ENCODE data around the gene LDB2. TPM values are rescaled to one million over a fixed set of nuclear protein-coding genes. Genes with fewer than 3 reads are reported as not detected.
"Not testable (repeated sequence)": the region's sequence is repeated elsewhere in the genome, so short reads cannot be mapped to it uniquely, and the experiment has no call there.

Gene LDB2
- total RNA-seq, 1 donor = 18.8 TPM

GRCh38 chr4:16636304-16636703 is 262.1 kb downstream of the LDB2 start:
- Histone ChIP-seq H3K4me2 (ENCODE audit: insufficient read depth, low read length) (no peak overlapping the region), H3K9me3 (ENCODE audit: low read depth, low read length) (no peaks in the 10 kb centered on the region), H3K36me3 (ENCODE audit: insufficient read depth, low read length) (no peaks in the 10 kb centered on the region), H2AFZ (ENCODE audit: low read length) (no peak overlapping the region), H3K79me2 (ENCODE audit: insufficient read depth, low read length) (no peaks in the 10 kb centered on the region), H3K27me3 (ENCODE audit: insufficient read depth, low read length) (no peaks in the 10 kb centered on the region), H3K4me1 (ENCODE audit: insufficient read depth, low read length) (peaks cover 8% of the 10 kb centered on the region), H3K27ac (ENCODE audit: low read depth, low read length) (no peak overlapping the region), H3K4me3 (ENCODE audit: insufficient read depth, low read length) (no peak overlapping the region), H4K20me1 (ENCODE audit: insufficient read depth, low read length) (no peaks in the 10 kb centered on the region)
- DNase-seq (ENCODE audit: insufficient read length, low spot score, missing footprints) = no peak
- TF ChIP-seq CTCF (IDR thresholded peaks at IDR 0.05; ENCODE audit: extremely low read depth, low read depth, low read length) = no peak

- H3K27me3 ChIP-seq (ENCODE audit: insufficient read depth, low read length); H3K36me3 ChIP-seq (ENCODE audit: insufficient read depth, low read length); DNase-seq (ENCODE audit: insufficient read length, low spot score, missing footprints); H3K4me3 ChIP-seq (ENCODE audit: insufficient read depth, low read length); H2AFZ ChIP-seq (ENCODE audit: low read length); H3K9me3 ChIP-seq (ENCODE audit: low read depth, low read length); H3K4me2 ChIP-seq (ENCODE audit: insufficient read depth, low read length); H3K79me2 ChIP-seq (ENCODE audit: insufficient read depth, low read length); H4K20me1 ChIP-seq (ENCODE audit: insufficient read depth, low read length): not testable (repeated sequence)
- peaks cover 30% of the 10 kb centered on the region for H3K4me1 ChIP-seq (ENCODE audit: insufficient read depth, low read length)
- peak overlapping the region; percentile 98 for H3K27ac ChIP-seq (ENCODE audit: low read depth, low read length)
These were observed 269.2 kb downstream of the LDB2 start for GRCh38 chr4:16629274-16629673.

GRCh38 chr4:16628835-16629234 is 269.6 kb downstream of the LDB2 start:
- not testable (repeated sequence) for H4K20me1 ChIP-seq (ENCODE audit: insufficient read depth, low read length); H3K36me3 ChIP-seq (ENCODE audit: insufficient read depth, low read length); H3K79me2 ChIP-seq (ENCODE audit: insufficient read depth, low read length); H3K9me3 ChIP-seq (ENCODE audit: low read depth, low read length); H3K4me2 ChIP-seq (ENCODE audit: insufficient read depth, low read length); H3K27me3 ChIP-seq (ENCODE audit: insufficient read depth, low read length); H2AFZ ChIP-seq (ENCODE audit: low read length); H3K4me3 ChIP-seq (ENCODE audit: insufficient read depth, low read length); DNase-seq (ENCODE audit: insufficient read length, low spot score, missing footprints)
- Histone ChIP-seq H3K27ac (ENCODE audit: low read depth, low read length) (peak overlapping the region; percentile 98), H3K4me1 (ENCODE audit: insufficient read depth, low read length) (peaks cover 30% of the 10 kb centered on the region)

- no peaks in the 10 kb centered on the region for H3K36me3 ChIP-seq (ENCODE audit: insufficient read depth, low read length)
- H3K27ac ChIP-seq (ENCODE audit: low read depth, low read length) = peak overlapping the region; percentile 98
- TF ChIP-seq CTCF (IDR thresholded peaks at IDR 0.05; ENCODE audit: extremely low read depth, low read depth, low read length) = no peak
- no peaks in the 10 kb centered on the region for H3K27me3 ChIP-seq (ENCODE audit: insufficient read depth, low read length)
- H3K4me3 ChIP-seq (ENCODE audit: insufficient read depth, low read length) = peak overlapping the region; percentile 38
- peaks cover 30% of the 10 kb centered on the region for H3K4me1 ChIP-seq (ENCODE audit: insufficient read depth, low read length)
- H2AFZ ChIP-seq (ENCODE audit: low read length) = peak overlapping the region; percentile 22
- DNase-seq (ENCODE audit: insufficient read length, low spot score, missing footprints) = peak; percentile 61
- no peaks in the 10 kb centered on the region for H3K9me3 ChIP-seq (ENCODE audit: low read depth, low read length)
- H3K4me2 ChIP-seq (ENCODE audit: insufficient read depth, low read length) = peak overlapping the region; percentile 75
- H4K20me1 ChIP-seq (ENCODE audit: insufficient read depth, low read length) = no peaks in the 10 kb centered on the region
- H3K79me2 ChIP-seq (ENCODE audit: insufficient read depth, low read length) = peaks cover 3% of the 10 kb centered on the region
These were observed 270.4 kb downstream of the LDB2 start for GRCh38 chr4:16627999-16628398.

- Histone ChIP-seq H4K20me1 (ENCODE audit: insufficient read depth, low read length) (no peaks in the 10 kb centered on the region), H3K9me3 (ENCODE audit: low read depth, low read length) (no peaks in the 10 kb centered on the region), H3K4me1 (ENCODE audit: insufficient read depth, low read length) (peaks cover 30% of the 10 kb centered on the region), H3K27ac (ENCODE audit: low read depth, low read length) (peak overlapping the region; percentile 98), H3K4me2 (ENCODE audit: insufficient read depth, low read length) (peak overlapping the region; percentile 75), H3K4me3 (ENCODE audit: insufficient read depth, low read length) (no peak overlapping the region), H2AFZ (ENCODE audit: low read length) (no peak overlapping the region), H3K36me3 (ENCODE audit: insufficient read depth, low read length) (no peaks in the 10 kb centered on the region), H3K79me2 (ENCODE audit: insufficient read depth, low read length) (peaks cover 3% of the 10 kb centered on the region), H3K27me3 (ENCODE audit: insufficient read depth, low read length) (no peaks in the 10 kb centered on the region)
- TF ChIP-seq CTCF (IDR thresholded peaks at IDR 0.05; ENCODE audit: extremely low read depth, low read depth, low read length) = no peak
- peak; percentile 86 for DNase-seq (ENCODE audit: insufficient read length, low spot score, missing footprints)
These were observed 271.5 kb downstream of the LDB2 start for GRCh38 chr4:16626945-16627344.

Data from osteoblast (primary cell).